Pons (tissue), 1 donor: ENCODE results near the gene SULT1C4.
"Not testable (repeated sequence)": the region's sequence is repeated elsewhere in the genome, so short reads cannot be mapped to it uniquely, and the experiment has no call there.

Experiments
- DNase-seq: peaks from one replicate; pipeline ENCODE4 v3.0.0-alpha.2; 2016; ENCODE audit warnings: low spot score

The SULT1C4 gene

GRCh38 chr2:108377815-108378630 is at the start of gene SULT1C4:
SULT1C4 (plus strand) TSS chr2:108377954; CDS start chr2:108378338, 384 bp downstream.
- DNase-seq = peak; percentile 45

GRCh38 chr2:108329771-108330170 is 48.0 kb upstream of the SULT1C4 start:
- no peak for DNase-seq

- DNase-seq = no peak
Measured at GRCh38 chr2:108330979-108331378, 46.8 kb upstream of the SULT1C4 start.

GRCh38 chr2:108345951-108346350 is 31.8 kb upstream of the SULT1C4 start:
- no peak for DNase-seq

GRCh38 chr2:108346827-108347226 is 30.9 kb upstream of the SULT1C4 start:
- DNase-seq = no peak

- no peak for DNase-seq
Measured at GRCh38 chr2:108347786-108348185, 30.0 kb upstream of the SULT1C4 start.

- DNase-seq = no peak
Measured at GRCh38 chr2:108348816-108349570, 28.8 kb upstream of the SULT1C4 start.

GRCh38 chr2:108349571-108349928 is 28.2 kb upstream of the SULT1C4 start:
- DNase-seq = no peak

GRCh38 chr2:108351889-108352288 is 25.9 kb upstream of the SULT1C4 start:
- no peak for DNase-seq

- no peak for DNase-seq
Measured at GRCh38 chr2:108354136-108354535, 23.6 kb upstream of the SULT1C4 start.

- no peak for DNase-seq
Measured at GRCh38 chr2:108355906-108356734, 21.6 kb upstream of the SULT1C4 start.

GRCh38 chr2:108359336-108359735 is 18.4 kb upstream of the SULT1C4 start:
- not testable (repeated sequence) for DNase-seq

- DNase-seq = no peak
Measured at GRCh38 chr2:108360776-108361468, 16.8 kb upstream of the SULT1C4 start.

- peak; percentile 20 for DNase-seq
Measured at GRCh38 chr2:108363024-108363907, 14.5 kb upstream of the SULT1C4 start.

GRCh38 chr2:108363908-108364225 is 13.9 kb upstream of the SULT1C4 start:
- no peak for DNase-seq

- no peak for DNase-seq
Measured at GRCh38 chr2:108364676-108365297, 13.0 kb upstream of the SULT1C4 start.

- no peak for DNase-seq
Measured at GRCh38 chr2:108365656-108366055, 12.1 kb upstream of the SULT1C4 start.

GRCh38 chr2:108367014-108367413 is 10.7 kb upstream of the SULT1C4 start:
- DNase-seq = no peak

GRCh38 chr2:108367561-108368175 is 10.1 kb upstream of the SULT1C4 start:
- no peak for DNase-seq

GRCh38 chr2:108369153-108369552 is 8.6 kb upstream of the SULT1C4 start:
- DNase-seq = no peak
